Upper lobe of left lung (tissue), 4 donors: Measurements from ENCODE around the gene THBD.

Source experiments
- EP300 ChIP-seq, 4 donors: sonication (generic); formaldehyde crosslinking; IDR thresholded peaks; one replicate each; pipeline ENCODE4 v1.5.1; 2017; ENCODE audit warnings: antibody characterized with exemption in 4 of 4, control low read depth in 2 of 4
- POLR2A ChIP-seq, 4 donors: fragments of 450-650 bp; IDR thresholded peaks; one replicate each; pipeline ENCODE4 v1.5.1; 2016 to 2017; ENCODE audit warnings: antibody characterized with exemption in 4 of 4, mild to moderate bottlenecking in 2 of 4
- POLR2AphosphoS5 ChIP-seq, 2 donors: sonication (generic); formaldehyde crosslinking; IDR thresholded peaks; one replicate each; pipeline ENCODE4 v1.5.1; 2017; ENCODE audit warnings: antibody characterized with exemption in 2 of 2
- TF ChIP-seq, protein P1 (sequence below), 6 experiments: fragments of 450-650 bp in 4 of 6; fragments of 200-600 bp in 2 of 6; sonication (generic) in 2 of 6; IDR thresholded peaks; one replicate each; pipeline ENCODE4 v1.5.1; 2016 to 2019; ENCODE audit warnings: antibody characterized with exemption in 6 of 6

DNA sequence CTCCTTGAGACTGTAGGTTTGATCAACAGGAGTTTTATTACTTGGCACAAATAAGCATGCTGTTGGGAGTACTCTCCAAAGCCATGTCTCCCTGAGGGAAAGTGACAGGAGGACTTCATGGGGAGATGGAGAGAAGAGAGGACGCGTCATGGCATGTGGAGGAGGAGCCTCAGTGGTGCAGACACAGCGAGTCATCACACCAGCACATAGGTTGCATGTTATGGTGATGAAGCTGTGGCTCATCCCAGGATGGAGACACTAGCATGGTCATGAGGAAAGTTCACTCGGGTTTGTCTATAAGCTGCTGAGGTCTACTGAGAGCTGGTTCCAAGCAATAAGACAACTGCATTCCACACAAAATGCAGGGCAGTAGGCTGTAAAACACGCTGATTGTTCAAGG lies 27.5 kb downstream of the THBD start:
- TF ChIP-seq POLR2A (IDR thresholded peaks at IDR 0.05) (no peak), POLR2AphosphoS5 (IDR thresholded peaks at IDR 0.05) (no peak), EP300 (IDR thresholded peaks at IDR 0.05) (no peak)
- TF ChIP-seq, protein P1, sequence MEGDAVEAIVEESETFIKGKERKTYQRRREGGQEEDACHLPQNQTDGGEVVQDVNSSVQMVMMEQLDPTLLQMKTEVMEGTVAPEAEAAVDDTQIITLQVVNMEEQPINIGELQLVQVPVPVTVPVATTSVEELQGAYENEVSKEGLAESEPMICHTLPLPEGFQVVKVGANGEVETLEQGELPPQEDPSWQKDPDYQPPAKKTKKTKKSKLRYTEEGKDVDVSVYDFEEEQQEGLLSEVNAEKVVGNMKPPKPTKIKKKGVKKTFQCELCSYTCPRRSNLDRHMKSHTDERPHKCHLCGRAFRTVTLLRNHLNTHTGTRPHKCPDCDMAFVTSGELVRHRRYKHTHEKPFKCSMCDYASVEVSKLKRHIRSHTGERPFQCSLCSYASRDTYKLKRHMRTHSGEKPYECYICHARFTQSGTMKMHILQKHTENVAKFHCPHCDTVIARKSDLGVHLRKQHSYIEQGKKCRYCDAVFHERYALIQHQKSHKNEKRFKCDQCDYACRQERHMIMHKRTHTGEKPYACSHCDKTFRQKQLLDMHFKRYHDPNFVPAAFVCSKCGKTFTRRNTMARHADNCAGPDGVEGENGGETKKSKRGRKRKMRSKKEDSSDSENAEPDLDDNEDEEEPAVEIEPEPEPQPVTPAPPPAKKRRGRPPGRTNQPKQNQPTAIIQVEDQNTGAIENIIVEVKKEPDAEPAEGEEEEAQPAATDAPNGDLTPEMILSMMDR (IDR thresholded peaks at IDR 0.05), result no peak
